HepG2 (cell line): ENCODE measurements around the gene CACNA1G. TPM values are rescaled to one million over a fixed set of nuclear protein-coding genes. Genes with fewer than 3 reads are reported as not detected.

ENCODE experiments used
- ARNT2 ChIP-seq: sonication (generic); formaldehyde crosslinking; IDR thresholded peaks from 2 replicates; pipeline ENCODE4 v1.8.0; 2022; ENCODE audit warnings: mild to moderate bottlenecking, low read depth, missing genetic modification reagents, moderate library complexity
- CCDC6 ChIP-seq: sonication (generic); formaldehyde crosslinking; IDR thresholded peaks from 2 replicates; pipeline ENCODE4 v1.8.1; 2022; ENCODE audit warnings: mild to moderate bottlenecking, missing genetic modification reagents, moderate library complexity
- DMAP1 ChIP-seq: IDR thresholded peaks from 2 replicates; pipeline ENCODE4 v1.6.1; 2016
- IRX3 ChIP-seq: sonication (generic); formaldehyde crosslinking; IDR thresholded peaks from 2 replicates; pipeline ENCODE4 v1.8.1; 2023; ENCODE audit warnings: mild to moderate bottlenecking, low read depth, missing genetic modification reagents, borderline replicate concordance
- KDM2A ChIP-seq: sonication (generic); formaldehyde crosslinking; IDR thresholded peaks from 2 replicates; pipeline ENCODE4 v1.4.0; 2020; ENCODE audit warnings: low read depth, missing genetic modification reagents, borderline replicate concordance
- KDM3A ChIP-seq: IDR thresholded peaks from 2 replicates; pipeline ENCODE4 v1.6.1; 2018; ENCODE audit warnings: low read depth, missing compliant biosample characterization
- SMC3 ChIP-seq: IDR thresholded peaks from 2 replicates; pipeline ENCODE4 v1.6.1; 2011; ENCODE audit warnings: low read length, improper control_type of control experiment
- SP2 ChIP-seq: sonication (generic); formaldehyde crosslinking; IDR thresholded peaks from 2 replicates; pipeline ENCODE4 v1.5.1; 2020; ENCODE audit warnings: mild to moderate bottlenecking, missing genetic modification reagents
- ZFP1 ChIP-seq: IDR thresholded peaks from 2 replicates; pipeline ENCODE4 v1.6.1; 2016
- ZNF124 ChIP-seq: sonication (generic); formaldehyde crosslinking; IDR thresholded peaks from 2 replicates; pipeline ENCODE4 v1.4.0; 2020; ENCODE audit warnings: missing genetic modification reagents
- ZNF460 ChIP-seq: sonication (generic); formaldehyde crosslinking; IDR thresholded peaks from 2 replicates; pipeline ENCODE4 v1.5.1; 2020; ENCODE audit warnings: missing genetic modification reagents, mild to moderate bottlenecking, borderline replicate concordance
- ZNF678 ChIP-seq: sonication (generic); formaldehyde crosslinking; IDR thresholded peaks from 2 replicates; pipeline ENCODE4 v1.4.0; 2020; ENCODE audit warnings: mild to moderate bottlenecking, missing genetic modification reagents
- ZNF724P ChIP-seq: sonication (generic); formaldehyde crosslinking; IDR thresholded peaks from 2 replicates; pipeline ENCODE4 v1.8.0; 2022; ENCODE audit warnings: missing genetic modification reagents, borderline replicate concordance
- ZNF816 ChIP-seq: sonication (generic); formaldehyde crosslinking; IDR thresholded peaks from 2 replicates; pipeline ENCODE4 v1.8.0; 2022; ENCODE audit warnings: missing genetic modification reagents, mild to moderate bottlenecking, borderline replicate concordance
- polyA plus RNA-seq, 8 experiments: library from polyadenylated mRNA; depleted of rRNA in 3 of 8; stranded (reverse) in 7 of 8; unstranded in 1 of 8; fragments of >200 nt; fragmentation: Illumina TruSeq in 4 of 8; extraction: Trizol in 4 of 8; gene quantifications; 2 replicates each; pipeline versions ENCODE4 v1.2.1 to v1.2.3, GENCODE V29; 2011 to 2016; ENCODE audit warnings: low read depth in 4 of 8, missing spikeins in 1 of 8, mixed read lengths in 1 of 8; ENCODE audit not compliant: insufficient read depth in 1 of 8
- total RNA-seq, 5 experiments: library from RNA; depleted of rRNA; stranded (reverse); fragments of >200 nt; fragmentation: Illumina TruSeq; extraction: Trizol; gene quantifications; 2 replicates each; pipeline ENCODE4 v1.2.3, GENCODE V29; 2016; ENCODE audit warnings: low read depth in 1 of 5
- TF ChIP-seq, protein P1 (sequence below): sonication (generic); formaldehyde crosslinking; IDR thresholded peaks from 2 replicates; pipeline ENCODE4 v1.5.1; 2020; ENCODE audit warnings: mild to moderate bottlenecking, missing genetic modification reagents, borderline replicate concordance
- TF ChIP-seq, protein P2 (sequence below): sonication (generic); formaldehyde crosslinking; IDR thresholded peaks from 2 replicates; pipeline ENCODE4 v1.4.0; 2020; ENCODE audit warnings: missing genetic modification reagents
- TF ChIP-seq, protein P3 (sequence below), 2 experiments: fragments of 450-650 bp in 1 of 2; sonication (generic) in 1 of 2; formaldehyde crosslinking in 1 of 2; IDR thresholded peaks; 2 replicates each; pipeline versions ENCODE4 v1.6.1 to v1.8.0; 2016 to 2022; ENCODE audit warnings: antibody characterized with exemption in 1 of 2, mild to moderate bottlenecking in 1 of 2, missing genetic modification reagents in 1 of 2
- TF ChIP-seq, protein P4 (sequence below): IDR thresholded peaks from 2 replicates; pipeline ENCODE4 v1.6.1; 2016; ENCODE audit warnings: missing genetic modification reagents, missing compliant biosample characterization

The CACNA1G gene
- total and polyA plus RNA-seq, 2 of the 13 experiments (the other 11 are each of a cell fraction or from before 2014, with no cell fraction given), result 0.02 TPM; not detected in 1

DNA sequence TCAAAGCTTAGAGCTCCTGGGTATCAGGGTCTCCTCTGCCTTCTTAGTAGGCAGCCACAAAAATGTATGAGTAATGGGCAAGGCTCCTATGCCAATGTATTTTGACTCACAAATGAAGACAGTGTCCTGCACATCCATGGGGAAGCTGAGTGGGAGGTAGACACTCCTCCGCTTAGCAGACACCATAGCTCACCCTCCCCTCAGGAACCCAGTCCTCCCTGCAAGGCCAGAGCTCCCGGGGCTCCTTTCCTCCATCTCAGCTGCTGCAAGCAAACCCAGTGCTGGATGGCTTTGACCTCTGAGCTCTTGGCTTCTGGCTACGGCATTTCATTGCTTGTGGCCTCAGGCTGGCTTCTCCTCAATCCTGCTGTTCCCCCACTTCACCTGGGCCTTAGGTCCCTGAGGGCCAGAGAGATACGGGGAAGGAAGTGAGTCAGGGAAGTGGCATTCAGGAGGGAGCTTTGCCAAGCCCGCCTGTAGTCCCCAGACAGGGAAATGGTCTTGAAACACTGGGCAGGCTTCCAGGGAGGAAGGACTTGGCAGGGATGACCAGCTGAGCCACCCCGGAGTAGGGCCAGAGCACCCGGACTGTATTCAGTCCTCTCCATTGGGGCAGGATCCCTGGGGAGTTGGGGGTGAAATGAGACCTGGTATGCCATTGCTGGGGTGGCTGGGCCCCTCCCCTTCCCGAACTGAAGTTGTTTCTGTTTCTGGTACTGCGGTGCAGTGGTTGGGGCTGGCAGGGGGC is 78.6 kb downstream of the CACNA1G start (continued):
- TF ChIP-seq, protein P1, sequence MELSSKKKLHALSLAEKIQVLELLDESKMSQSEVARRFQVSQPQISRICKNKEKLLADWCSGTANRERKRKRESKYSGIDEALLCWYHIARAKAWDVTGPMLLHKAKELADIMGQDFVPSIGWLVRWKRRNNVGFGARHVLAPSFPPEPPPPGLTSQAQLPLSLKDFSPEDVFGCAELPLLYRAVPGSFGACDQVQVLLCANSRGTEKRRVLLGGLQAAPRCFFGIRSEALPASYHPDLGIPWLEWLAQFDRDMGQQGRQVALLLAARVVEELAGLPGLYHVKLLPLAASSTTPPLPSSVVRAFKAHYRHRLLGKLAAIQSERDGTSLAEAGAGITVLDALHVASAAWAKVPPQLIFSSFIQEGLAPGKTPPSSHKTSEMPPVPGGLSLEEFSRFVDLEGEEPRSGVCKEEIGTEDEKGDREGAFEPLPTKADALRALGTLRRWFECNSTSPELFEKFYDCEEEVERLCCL (CRISPR knock-in tag), result no peak
- TF ChIP-seq, protein P2, sequence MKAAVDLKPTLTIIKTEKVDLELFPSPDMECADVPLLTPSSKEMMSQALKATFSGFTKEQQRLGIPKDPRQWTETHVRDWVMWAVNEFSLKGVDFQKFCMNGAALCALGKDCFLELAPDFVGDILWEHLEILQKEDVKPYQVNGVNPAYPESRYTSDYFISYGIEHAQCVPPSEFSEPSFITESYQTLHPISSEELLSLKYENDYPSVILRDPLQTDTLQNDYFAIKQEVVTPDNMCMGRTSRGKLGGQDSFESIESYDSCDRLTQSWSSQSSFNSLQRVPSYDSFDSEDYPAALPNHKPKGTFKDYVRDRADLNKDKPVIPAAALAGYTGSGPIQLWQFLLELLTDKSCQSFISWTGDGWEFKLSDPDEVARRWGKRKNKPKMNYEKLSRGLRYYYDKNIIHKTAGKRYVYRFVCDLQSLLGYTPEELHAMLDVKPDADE (CRISPR knock-in tag), result no peak
- 0 out of 2 replicates have a peak, but pooled peaks have one; percentile 41 for TF ChIP-seq ZNF724P (CRISPR knock-in tag)
- TF ChIP-seq SP2 (CRISPR knock-in tag), result no peak
- TF ChIP-seq KDM3A (CRISPR knock-in tag), result peak; percentile 66; the same call in 1 of the 2 replicates
- peak; percentile 19; the same call in 1 of the 2 replicates for TF ChIP-seq DMAP1 (CRISPR knock-in tag)
- TF ChIP-seq ARNT2 (CRISPR knock-in tag), result no peak
- TF ChIP-seq, protein P3, sequence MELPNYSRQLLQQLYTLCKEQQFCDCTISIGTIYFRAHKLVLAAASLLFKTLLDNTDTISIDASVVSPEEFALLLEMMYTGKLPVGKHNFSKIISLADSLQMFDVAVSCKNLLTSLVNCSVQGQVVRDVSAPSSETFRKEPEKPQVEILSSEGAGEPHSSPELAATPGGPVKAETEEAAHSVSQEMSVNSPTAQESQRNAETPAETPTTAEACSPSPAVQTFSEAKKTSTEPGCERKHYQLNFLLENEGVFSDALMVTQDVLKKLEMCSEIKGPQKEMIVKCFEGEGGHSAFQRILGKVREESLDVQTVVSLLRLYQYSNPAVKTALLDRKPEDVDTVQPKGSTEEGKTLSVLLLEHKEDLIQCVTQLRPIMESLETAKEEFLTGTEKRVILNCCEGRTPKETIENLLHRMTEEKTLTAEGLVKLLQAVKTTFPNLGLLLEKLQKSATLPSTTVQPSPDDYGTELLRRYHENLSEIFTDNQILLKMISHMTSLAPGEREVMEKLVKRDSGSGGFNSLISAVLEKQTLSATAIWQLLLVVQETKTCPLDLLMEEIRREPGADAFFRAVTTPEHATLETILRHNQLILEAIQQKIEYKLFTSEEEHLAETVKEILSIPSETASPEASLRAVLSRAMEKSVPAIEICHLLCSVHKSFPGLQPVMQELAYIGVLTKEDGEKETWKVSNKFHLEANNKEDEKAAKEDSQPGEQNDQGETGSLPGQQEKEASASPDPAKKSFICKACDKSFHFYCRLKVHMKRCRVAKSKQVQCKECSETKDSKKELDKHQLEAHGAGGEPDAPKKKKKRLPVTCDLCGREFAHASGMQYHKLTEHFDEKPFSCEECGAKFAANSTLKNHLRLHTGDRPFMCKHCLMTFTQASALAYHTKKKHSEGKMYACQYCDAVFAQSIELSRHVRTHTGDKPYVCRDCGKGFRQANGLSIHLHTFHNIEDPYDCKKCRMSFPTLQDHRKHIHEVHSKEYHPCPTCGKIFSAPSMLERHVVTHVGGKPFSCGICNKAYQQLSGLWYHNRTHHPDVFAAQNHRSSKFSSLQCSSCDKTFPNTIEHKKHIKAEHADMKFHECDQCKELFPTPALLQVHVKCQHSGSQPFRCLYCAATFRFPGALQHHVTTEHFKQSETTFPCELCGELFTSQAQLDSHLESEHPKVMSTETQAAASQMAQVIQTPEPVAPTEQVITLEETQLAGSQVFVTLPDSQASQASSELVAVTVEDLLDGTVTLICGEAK (IDR thresholded peaks at IDR 0.05), result no peak
- TF ChIP-seq, protein P3 (CRISPR knock-in tag; IDR thresholded peaks at IDR 0.05), result no peak
- TF ChIP-seq CCDC6 (CRISPR knock-in tag), result no peak
- no peak for TF ChIP-seq ZNF460 (CRISPR knock-in tag)
- TF ChIP-seq IRX3 (CRISPR knock-in tag), result no peak
- no peak for TF ChIP-seq ZFP1 (CRISPR knock-in tag)
- no peak for TF ChIP-seq ZNF124 (CRISPR knock-in tag)
- TF ChIP-seq SMC3, result no peak
- 0 out of 2 replicates have a peak, but pooled peaks have one; percentile 19 for TF ChIP-seq KDM2A (CRISPR knock-in tag)
- TF ChIP-seq ZNF816 (CRISPR knock-in tag), result no peak
- TF ChIP-seq, protein P4, sequence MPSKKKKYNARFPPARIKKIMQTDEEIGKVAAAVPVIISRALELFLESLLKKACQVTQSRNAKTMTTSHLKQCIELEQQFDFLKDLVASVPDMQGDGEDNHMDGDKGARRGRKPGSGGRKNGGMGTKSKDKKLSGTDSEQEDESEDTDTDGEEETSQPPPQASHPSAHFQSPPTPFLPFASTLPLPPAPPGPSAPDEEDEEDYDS (CRISPR knock-in tag), result no peak
- TF ChIP-seq ZNF678 (CRISPR knock-in tag), result no peak
